ENCODE measurements around the gene SNTG2.
"Not testable (repeated sequence)": the region's sequence is repeated elsewhere in the genome, so short reads cannot be mapped to it uniquely, and the experiment has no call there.

SNTG2 gene

GRCh38 chr2:1350111-1350510, 399.5 kb downstream of the SNTG2 start:
- DNase-seq, result no peak

DNA sequence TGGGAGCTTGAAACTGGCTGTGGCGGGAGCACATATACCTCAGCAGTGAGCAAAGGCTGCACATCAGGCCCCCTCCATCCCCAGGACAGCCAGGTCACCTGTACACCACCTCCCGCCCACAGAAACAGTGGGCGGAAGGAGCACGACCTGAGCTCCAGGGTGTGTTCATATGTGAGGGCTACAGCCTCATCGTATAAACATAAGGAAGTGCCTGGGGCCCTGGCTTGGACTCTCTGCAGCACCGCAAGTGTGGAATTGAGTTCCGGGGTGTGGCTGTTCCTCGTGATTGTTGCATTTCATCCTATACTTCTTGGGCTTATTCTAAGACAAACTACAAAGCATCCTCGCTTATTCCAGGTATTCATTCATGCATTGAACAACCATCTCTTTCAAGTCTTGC, 402.5 kb downstream of the SNTG2 start:
- DNase-seq, result no peak

- DNase-seq, result no peak
These were observed 402.9 kb downstream of the SNTG2 start for GRCh38 chr2:1353543-1353942.

GRCh38 chr2:1360144-1360543, 409.5 kb downstream of the SNTG2 start:
- DNase-seq, result no peak

DNA sequence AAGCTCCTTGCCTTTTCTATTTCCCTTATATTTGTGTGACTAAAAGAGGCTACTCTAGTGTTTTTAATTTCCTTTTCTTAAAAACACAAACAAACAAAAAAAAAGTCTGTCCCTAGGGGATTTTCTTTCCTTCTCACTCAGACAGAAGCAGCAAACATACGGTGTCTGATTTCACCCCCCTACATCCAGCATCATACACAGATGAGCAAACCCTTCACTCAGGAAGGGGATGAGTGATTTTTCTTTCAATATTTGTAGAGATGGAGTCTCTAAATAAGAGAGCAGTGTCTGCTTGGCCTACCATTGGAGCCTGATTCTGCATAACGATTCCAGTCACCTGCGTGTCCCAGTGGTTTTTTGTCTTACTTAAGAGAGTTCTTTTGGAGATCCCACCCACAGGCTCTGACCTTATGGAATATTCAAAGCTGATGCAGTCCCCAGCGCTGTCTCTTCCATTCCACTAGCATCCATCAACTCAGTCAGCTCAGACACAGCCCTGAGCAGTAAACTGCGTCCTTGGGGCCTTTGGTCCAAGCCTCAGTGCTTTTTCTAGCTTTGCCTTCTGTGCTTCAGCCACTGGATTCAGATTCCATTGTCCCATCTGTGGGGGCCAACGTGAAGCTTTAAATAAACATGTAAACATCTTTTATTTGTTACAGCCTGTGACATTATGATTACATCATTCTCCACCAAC, 410.1 kb downstream of the SNTG2 start:
- no peak for DNase-seq

GRCh38 chr2:1363367-1363766, 412.7 kb downstream of the SNTG2 start:
- no peak for DNase-seq

DNA sequence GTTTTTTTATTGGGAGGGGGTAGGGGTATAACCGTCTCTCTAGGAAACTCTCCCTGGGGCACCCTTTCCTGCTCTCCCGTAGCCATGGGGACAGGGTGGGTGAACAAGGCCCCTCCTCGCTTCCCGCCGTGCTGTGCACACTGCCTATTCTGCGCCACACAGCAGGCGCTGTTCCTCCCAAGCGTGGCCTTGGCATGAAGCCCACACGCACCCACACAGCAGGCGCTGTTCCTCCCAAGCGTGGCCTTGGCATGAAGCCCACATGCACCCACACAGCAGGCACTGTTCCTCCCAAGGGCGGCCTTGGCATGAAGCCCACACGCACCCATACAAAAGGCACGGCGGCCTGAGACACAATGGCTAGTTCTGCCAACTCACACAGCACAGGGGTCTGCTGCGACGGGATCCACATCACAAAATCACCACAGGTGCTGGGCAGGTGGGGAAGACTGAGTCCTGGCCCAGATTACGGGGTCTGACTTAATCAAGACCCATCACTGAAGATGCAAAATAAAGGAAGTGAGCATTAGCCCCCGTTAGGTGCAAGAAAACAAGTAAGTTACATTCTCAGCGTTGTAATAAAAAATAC, 416.0 kb downstream of the SNTG2 start:
- no peak for DNase-seq

DNA sequence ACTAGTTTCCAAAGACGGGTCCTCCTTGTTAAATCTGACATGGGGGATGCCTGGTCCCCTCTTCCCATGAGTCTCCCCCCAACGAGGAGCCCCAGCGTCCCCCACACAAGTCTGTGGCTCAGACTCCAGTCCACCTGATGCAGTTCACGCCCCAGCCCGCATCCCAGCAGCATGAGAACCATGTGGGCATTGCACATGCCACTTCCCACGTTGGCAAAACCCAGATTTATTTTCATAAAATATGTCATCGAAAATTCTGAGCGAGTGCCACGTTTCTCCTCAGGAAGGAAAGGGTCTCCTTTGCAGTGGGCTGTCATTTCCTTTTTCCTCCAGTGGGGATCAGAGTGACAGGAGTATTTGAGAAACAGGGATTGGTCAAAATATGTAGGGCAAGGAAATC, 417.0 kb downstream of the SNTG2 start:
- DNase-seq, result no peak

DNA sequence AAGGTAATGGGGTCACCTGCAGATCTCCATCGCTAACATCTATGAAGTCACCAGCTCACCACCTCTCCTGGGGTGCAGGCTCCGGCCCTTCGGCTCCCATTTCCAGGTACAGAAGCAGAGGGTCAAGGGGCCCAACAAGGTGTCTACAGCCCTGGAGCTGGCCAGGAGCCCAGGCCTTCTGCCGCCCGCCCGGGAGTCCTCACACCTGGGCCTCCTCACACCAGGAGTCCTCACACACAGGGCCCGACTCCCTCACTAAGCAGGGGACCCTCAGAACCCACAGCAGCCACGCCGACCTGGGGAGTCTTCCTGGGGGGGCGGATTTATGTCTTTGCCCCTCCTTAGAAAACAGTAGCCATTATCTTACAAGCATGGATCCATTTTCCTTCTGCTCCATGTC, 419.3 kb downstream of the SNTG2 start:
- DNase-seq, result no peak

GRCh38 chr2:1370461-1370860, 419.8 kb downstream of the SNTG2 start:
- DNase-seq, result no peak

GRCh38 chr2:1371082-1371481, 420.4 kb downstream of the SNTG2 start:
- DNase-seq, result no peak

GRCh38 chr2:1373830-1374229, 423.2 kb downstream of the SNTG2 start:
- no peak for DNase-seq

GRCh38 chr2:1374287-1374686, 423.6 kb downstream of the SNTG2 start:
- no peak for DNase-seq

GRCh38 chr2:1375794-1376193, 425.1 kb downstream of the SNTG2 start:
- DNase-seq, result no peak

DNA sequence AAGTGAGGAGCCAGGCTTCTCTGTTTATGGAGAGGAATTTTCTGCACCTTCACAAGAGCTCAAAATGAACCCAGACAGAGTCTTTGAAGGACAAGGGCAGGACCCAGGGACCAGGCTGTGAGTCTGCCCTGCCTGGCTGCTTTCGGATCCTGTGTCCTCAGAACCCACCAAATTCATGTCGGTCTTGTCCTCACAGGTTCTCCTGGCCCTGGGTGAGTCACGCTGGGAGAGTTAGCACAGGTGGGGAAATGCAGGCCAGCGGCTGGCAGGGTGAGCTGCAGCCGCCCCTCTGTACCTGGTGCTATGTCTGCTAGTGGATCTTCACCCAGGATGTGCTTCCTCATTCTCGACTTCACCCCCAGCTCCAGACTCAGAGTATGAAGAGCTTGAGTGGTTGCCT, 426.8 kb downstream of the SNTG2 start:
- DNase-seq, result no peak

DNA sequence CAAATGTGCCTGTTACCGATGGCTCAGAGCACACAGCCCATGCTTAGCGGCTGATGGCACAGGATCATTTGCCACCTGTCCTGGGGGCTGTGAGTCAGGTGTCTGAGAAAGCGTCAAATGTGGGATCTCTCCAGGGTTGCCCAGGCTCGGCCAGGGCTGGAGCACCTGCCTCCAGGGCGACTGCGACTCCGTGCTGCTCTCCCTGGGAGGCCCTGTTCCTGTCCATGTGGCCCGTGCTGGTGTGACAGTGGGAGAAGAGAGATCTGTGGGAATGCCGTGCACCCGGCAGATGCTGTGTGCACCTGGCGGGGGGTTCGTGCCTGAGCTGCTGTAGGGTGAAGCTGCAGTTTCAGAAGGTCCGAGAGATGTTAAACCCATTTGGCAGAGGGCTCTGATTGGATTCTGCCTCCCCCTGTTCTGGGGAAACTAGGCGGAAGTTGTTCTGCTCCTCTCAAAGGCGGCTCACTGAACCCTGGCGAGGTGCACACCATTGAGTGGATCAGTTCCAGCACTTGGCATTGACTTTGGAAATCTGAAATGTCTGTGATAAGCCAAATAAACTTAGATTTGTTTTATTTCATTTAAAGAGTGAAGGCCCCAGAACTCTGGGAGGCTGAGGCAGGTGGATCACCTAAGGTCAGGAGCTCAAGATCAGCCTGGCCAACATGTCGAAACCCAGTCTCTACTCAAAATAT, 428.0 kb downstream of the SNTG2 start:
- DNase-seq, result no peak

GRCh38 chr2:1381644-1382043, 431.0 kb downstream of the SNTG2 start:
- no peak for DNase-seq

- not testable (repeated sequence) for DNase-seq
These were observed 437.5 kb downstream of the SNTG2 start for GRCh38 chr2:1387954-1388725.

GRCh38 chr2:1390118-1390517, 439.5 kb downstream of the SNTG2 start:
- not testable (repeated sequence) for DNase-seq

- no peak for DNase-seq
These were observed 442.7 kb downstream of the SNTG2 start for GRCh38 chr2:1393321-1393720.

GRCh38 chr2:1394709-1395408, 444.2 kb downstream of the SNTG2 start:
- no peak for DNase-seq

DNA sequence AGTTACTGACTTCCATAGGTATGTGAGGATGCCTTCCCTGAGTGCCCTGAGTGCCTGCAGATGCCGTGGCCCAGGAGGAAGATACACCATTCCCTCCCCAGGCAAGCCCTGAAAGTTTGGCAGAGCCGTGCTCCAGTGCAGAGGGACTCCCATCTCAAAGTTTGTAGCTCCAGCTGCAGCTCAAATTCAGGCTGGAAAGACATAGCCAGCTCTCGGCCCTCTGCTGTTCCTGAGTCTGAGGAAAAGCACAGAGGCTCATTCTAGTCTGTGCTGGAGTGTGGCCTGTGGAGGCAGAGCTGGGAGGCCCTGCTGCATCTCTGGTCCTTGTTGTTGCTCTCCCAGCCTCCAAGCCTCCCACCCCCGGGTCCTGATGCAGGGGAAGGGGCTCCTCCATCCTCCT, 446.7 kb downstream of the SNTG2 start:
- no peak for DNase-seq

DNA sequence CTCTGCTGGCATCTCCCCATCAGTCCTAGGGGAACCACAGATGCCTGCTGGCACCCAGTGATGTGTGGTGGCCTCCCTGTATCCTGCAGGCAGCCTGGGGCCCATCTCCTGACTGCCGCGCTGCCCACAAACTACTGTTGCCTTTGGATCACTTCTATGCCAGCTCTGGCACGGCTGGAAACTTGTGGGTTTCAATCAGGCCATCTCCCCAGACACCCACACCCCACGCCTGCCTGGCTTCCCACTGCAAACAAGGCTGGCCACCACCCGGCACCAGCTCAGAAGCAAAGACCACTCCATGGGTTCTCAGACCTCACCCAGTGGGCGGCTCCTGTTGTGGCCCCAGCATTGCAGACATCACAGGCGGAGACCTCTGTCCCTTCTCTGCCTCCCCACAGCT, 447.5 kb downstream of the SNTG2 start:
- DNase-seq, result no peak

Data from bone marrow (tissue), 2 donors.